ENCODE measurements around the gene MED13L.

MED13L gene

DNA sequence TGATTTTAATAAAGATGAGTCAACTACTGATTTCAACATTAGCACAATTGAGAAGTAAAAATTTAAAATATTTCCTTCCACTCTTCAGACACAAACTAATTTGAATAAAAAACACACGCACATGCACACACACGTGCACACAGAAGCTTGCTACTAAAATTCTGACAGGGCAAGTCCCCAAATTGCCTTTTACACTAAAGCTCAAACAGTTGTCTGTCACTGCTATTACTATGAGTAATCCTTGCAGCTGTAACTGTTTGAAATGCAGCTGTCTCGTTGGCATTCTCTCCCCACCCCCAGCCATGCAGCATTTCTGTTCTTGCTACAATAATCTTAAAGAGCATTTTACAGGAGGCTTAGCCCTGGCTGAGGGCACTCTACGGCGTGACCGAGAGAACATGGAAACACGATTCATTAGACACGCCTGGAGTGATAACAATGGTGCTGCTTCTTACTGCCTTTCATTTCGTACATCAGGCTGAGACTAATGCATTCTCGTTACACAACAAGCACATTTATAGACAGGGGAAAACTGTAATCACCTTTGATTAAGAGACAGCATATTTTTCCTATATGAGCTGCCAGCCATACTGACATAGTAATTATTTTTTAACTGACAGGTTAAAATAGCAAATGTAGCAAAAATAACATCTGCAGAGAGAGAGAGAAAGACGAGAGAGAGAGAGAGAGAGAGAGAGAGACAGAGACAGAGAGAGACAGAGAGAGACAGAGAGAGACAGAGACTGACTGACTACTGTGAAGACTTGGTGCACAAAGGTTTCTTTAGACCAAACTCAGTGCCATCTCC lies 153.8 kb downstream of the MED13L start:
- FAIRE-seq = no peak

- FAIRE-seq = no peak
These were observed 154.9 kb downstream of the MED13L start for GRCh38 chr12:116122628-116123027.

DNA sequence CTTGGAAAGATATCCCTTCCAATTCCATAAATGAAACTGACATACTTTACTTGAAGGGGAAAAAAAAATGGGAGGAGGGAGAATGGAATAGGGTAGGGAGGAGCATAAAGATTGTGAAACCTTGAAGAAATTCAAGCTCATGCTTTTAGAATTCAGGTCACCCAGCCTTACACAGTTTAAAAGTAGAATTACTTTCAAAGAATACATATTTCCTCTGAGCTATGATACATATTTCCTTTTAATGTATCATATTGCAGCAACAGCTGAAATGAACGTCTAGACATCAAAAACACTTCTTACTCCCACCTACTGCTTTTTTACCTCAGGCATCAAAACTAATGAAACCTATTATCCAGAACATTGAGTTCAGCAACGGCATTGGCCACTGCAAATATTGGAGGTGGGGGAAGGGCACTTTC lies 156.0 kb downstream of the MED13L start:
- FAIRE-seq = no peak

- no peak for FAIRE-seq
These were observed 160.7 kb downstream of the MED13L start for GRCh38 chr12:116116650-116117424.

GRCh38 chr12:116113398-116114130 lies 163.9 kb downstream of the MED13L start:
- no peak for FAIRE-seq

DNA sequence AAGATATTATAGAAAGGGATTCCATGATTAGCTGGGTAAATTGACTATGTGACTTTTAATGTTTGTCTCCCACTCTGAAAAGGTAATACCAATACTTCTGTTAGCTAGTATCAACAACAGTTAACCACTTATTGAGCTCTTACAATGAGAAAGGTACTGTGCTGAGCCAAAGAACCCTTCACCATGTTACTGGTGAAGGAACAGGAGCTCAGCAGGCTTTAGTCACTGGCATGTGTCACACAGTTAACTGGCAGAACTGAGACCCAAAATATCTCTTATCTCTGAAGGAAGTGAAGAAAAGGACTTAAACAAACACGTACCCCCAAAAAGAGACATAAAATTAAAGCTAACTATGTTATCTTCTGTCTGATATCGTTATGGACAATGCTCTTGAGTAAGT lies 170.6 kb downstream of the MED13L start:
- no peak for FAIRE-seq

GRCh38 chr12:116104167-116104767 lies 173.2 kb downstream of the MED13L start:
- no peak for FAIRE-seq

DNA sequence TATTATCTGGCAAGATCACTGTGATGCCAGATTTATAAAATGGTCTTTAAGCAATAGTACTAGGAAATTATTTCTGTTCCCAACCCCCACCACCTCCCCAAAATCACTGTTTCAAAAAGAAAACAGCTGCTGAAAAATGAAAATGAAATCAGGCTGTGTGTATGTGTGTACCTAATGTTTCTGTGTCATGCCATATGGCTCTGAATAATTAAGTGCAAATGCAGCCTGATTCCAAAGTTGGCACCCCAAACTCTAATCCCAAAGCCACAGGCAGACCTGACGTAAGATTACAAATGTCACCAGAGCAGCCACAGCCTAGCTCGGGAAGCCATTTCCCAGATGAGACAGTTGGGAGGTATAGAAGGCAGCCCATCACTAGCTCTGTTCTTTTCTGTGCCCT lies 175.5 kb downstream of the MED13L start:
- no peak for FAIRE-seq

- FAIRE-seq = no peak
These were observed 177.7 kb downstream of the MED13L start for GRCh38 chr12:116099652-116100432.

GRCh38 chr12:116096874-116097273 lies 180.6 kb downstream of the MED13L start:
- no peak for FAIRE-seq

- FAIRE-seq = no peak
These were observed 183.0 kb downstream of the MED13L start for GRCh38 chr12:116094475-116094874.

GRCh38 chr12:116093915-116094314 lies 183.6 kb downstream of the MED13L start:
- no peak for FAIRE-seq

DNA sequence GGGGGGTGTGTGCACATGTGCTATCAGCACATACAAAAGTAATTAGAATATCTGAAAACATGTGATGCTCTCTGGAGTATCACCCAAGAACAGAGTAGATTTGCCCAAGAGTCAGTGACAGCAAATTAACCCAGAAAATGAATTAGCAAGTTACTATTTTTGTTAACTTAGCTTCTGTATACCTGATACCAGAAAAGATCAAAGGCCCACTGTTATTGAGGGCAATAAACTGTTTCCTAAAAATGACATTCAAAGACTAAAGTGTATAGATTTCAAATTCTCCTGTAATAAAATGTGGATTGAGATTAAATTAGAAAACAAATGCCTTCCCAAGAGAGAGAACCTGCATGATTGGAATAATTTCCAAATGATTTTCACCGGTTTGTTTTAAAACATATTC lies 184.7 kb downstream of the MED13L start:
- FAIRE-seq = no peak

- no peak for FAIRE-seq
These were observed 185.3 kb downstream of the MED13L start for GRCh38 chr12:116092162-116092561.

- FAIRE-seq = no peak
These were observed 185.9 kb downstream of the MED13L start for GRCh38 chr12:116091579-116091978.

DNA sequence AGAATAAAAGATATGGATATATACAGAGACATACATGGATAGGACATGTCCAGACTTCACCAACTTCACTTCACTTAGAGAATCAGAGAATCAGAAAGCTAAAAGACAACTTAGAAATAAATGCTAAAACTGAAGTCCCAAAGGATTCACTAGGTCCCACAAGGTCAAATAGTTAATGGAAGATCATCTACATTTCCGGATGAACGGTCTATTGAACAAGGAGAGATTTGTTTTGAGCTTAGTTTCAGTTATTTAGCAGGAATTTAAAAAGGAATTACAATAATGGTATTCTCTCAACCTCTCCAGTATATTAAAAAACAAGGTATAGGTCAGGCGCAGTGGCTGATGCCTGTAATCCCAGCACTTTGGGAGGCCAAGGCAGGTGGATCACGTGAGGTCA lies 187.0 kb downstream of the MED13L start:
- FAIRE-seq = no peak

GRCh38 chr12:116089080-116089479 lies 188.4 kb downstream of the MED13L start:
- FAIRE-seq = no peak

GRCh38 chr12:116087962-116088361 lies 189.5 kb downstream of the MED13L start:
- no peak for FAIRE-seq

DNA sequence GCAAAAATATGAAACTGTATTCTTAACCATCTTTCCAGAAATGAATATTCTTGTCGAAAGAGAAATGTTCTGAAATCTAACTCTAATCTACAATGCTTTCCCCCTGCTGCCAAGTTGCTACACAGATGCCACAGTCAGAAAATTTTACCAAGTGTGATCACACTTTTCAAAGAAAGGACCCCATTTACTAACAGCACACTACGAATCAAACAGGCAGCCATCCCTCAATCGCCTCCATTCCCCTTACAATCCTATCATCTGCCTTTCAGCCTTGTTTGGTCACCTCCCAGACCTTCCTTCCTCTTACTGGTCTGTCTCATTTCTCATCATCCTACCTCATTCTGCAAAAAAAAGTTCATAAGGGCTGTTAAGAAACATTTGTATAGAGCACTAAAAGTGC lies 190.1 kb downstream of the MED13L start:
- no peak for FAIRE-seq

GRCh38 chr12:116080415-116080814 lies 197.1 kb downstream of the MED13L start:
- no peak for FAIRE-seq

DNA sequence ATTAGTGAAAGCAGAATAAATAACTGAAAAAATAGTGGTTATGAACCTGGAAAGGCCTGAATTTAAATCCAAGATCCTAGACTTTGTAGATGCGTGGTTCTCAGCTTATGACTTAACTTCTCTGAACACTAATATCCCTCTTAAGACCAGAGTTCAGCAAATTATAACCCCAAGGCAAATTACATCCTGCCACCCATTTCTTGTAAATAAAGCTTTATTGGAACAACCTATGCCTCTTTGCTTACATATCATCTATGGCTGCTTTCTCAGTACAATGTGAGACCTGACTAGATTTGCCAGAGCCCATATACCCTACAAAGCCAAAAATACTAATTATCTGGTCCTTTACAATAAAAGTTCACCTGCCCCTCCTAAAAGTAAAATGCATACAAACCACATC lies 199.1 kb downstream of the MED13L start:
- no peak for FAIRE-seq

- no peak for FAIRE-seq
These were observed 200.1 kb downstream of the MED13L start for GRCh38 chr12:116077431-116077830.

Measured in TTC549 (cell line).